ENCODE results near the gene SERPINB5.

DNA sequence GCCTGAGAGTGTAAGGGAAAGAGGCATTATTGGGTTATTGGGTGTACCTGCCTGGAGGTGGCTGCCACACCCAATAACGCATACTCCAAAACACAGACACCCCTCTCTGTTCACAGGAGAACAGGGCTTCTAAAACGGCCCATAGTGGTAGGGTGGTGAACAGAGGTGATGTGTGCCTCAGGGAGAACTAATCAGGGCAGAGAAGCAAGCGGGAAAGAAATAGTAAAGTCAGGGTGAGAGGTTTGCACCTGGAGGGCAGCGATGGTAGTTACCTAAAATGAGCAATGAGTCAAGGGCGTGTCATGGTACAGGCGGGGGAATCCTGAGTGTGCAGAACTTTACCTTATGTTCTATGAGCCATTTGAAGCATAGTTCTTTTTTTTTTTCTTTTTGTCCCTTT, 32.9 kb upstream of the SERPINB5 start:
- no peak for TF ChIP-seq POLR2A (IDR thresholded peaks at IDR 0.05)
- TF ChIP-seq, protein P1, sequence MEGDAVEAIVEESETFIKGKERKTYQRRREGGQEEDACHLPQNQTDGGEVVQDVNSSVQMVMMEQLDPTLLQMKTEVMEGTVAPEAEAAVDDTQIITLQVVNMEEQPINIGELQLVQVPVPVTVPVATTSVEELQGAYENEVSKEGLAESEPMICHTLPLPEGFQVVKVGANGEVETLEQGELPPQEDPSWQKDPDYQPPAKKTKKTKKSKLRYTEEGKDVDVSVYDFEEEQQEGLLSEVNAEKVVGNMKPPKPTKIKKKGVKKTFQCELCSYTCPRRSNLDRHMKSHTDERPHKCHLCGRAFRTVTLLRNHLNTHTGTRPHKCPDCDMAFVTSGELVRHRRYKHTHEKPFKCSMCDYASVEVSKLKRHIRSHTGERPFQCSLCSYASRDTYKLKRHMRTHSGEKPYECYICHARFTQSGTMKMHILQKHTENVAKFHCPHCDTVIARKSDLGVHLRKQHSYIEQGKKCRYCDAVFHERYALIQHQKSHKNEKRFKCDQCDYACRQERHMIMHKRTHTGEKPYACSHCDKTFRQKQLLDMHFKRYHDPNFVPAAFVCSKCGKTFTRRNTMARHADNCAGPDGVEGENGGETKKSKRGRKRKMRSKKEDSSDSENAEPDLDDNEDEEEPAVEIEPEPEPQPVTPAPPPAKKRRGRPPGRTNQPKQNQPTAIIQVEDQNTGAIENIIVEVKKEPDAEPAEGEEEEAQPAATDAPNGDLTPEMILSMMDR (IDR thresholded peaks at IDR 0.05) = no peak
- TF ChIP-seq POLR2AphosphoS5 (IDR thresholded peaks at IDR 0.05) = no peak
- no peak for TF ChIP-seq EP300 (IDR thresholded peaks at IDR 0.05)
